Mesothelial cell of epicardium (in vitro differentiated cells): ENCODE data around the gene EML1. TPM values are rescaled to one million over a fixed set of nuclear protein-coding genes. Genes with fewer than 3 reads are reported as not detected.

Experiments used
- DNase-seq, 2 experiments: peaks; one replicate each; pipeline ENCODE4 v3.0.0; 2021; ENCODE audit warnings: low spot score in 2 of 2; ENCODE audit not compliant: unreplicated experiment in 2 of 2
- H3K27ac Mint-ChIP-seq: 2 replicates; pipeline ENCODE4 v1.8.0; 2021; ENCODE audit warnings: mixed read lengths
- H3K27me3 Mint-ChIP-seq: 2 replicates; pipeline ENCODE4 v1.8.0; 2021; ENCODE audit warnings: low read depth, mixed read lengths
- H3K36me3 Mint-ChIP-seq: 2 replicates; pipeline ENCODE4 v1.8.0; 2021; ENCODE audit warnings: mixed read lengths
- H3K4me1 Mint-ChIP-seq: 2 replicates; pipeline ENCODE4 v1.8.0; 2021; ENCODE audit warnings: mixed read lengths
- H3K4me3 Mint-ChIP-seq: 2 replicates; pipeline ENCODE4 v1.8.0; 2021; ENCODE audit warnings: mild to moderate bottlenecking, moderate library complexity, mixed read lengths
- H3K9me3 Mint-ChIP-seq: 2 replicates; pipeline ENCODE4 v1.8.0; 2021; ENCODE audit warnings: mixed read lengths
- total RNA-seq: library from RNA; stranded (reverse); gene quantifications from 3 replicates; pipeline ENCODE4 v1.2.1, GENCODE V29; 2021
- TF ChIP-seq, protein P1 (sequence below): fragments of 200-600 bp; sonication (generic); IDR thresholded peaks from one replicate; pipeline ENCODE4 v1.5.0; 2021; ENCODE audit warnings: antibody characterized with exemption; ENCODE audit not compliant: unreplicated experiment

Gene EML1
- total RNA-seq, 1 donor from 2014 or later = 18.9 TPM

DNA sequence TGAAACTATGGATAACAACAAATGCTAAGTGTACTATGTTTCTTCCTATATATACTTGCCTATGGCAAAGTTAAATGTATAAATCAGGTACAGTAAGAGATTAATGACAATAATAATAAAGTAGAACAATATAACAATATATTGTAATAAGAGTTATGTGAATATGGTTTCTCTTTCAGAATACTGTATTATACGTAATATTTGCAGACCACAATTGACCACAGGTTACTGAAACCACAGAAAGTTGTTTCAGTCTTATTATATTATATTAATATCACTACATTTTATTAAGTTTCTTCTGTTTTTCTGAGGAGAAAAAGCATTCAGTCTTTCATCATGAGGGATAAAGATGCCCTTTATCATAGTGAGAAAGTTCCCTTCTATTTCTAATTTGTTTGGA is 131.2 kb downstream of the EML1 start:
- H3K9me3 Mint-ChIP-seq = peaks cover 7% of the 10 kb centered on the region
- H3K27me3 Mint-ChIP-seq = no peaks in the 10 kb centered on the region
- no peaks in the 10 kb centered on the region for H3K4me1 Mint-ChIP-seq
- no peak overlapping the region for H3K27ac Mint-ChIP-seq
- DNase-seq = no peak
- H3K4me3 Mint-ChIP-seq = no peak overlapping the region
- TF ChIP-seq, protein P1, sequence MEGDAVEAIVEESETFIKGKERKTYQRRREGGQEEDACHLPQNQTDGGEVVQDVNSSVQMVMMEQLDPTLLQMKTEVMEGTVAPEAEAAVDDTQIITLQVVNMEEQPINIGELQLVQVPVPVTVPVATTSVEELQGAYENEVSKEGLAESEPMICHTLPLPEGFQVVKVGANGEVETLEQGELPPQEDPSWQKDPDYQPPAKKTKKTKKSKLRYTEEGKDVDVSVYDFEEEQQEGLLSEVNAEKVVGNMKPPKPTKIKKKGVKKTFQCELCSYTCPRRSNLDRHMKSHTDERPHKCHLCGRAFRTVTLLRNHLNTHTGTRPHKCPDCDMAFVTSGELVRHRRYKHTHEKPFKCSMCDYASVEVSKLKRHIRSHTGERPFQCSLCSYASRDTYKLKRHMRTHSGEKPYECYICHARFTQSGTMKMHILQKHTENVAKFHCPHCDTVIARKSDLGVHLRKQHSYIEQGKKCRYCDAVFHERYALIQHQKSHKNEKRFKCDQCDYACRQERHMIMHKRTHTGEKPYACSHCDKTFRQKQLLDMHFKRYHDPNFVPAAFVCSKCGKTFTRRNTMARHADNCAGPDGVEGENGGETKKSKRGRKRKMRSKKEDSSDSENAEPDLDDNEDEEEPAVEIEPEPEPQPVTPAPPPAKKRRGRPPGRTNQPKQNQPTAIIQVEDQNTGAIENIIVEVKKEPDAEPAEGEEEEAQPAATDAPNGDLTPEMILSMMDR = no peak
- H3K36me3 Mint-ChIP-seq = peaks cover 32% of the 10 kb centered on the region

DNA sequence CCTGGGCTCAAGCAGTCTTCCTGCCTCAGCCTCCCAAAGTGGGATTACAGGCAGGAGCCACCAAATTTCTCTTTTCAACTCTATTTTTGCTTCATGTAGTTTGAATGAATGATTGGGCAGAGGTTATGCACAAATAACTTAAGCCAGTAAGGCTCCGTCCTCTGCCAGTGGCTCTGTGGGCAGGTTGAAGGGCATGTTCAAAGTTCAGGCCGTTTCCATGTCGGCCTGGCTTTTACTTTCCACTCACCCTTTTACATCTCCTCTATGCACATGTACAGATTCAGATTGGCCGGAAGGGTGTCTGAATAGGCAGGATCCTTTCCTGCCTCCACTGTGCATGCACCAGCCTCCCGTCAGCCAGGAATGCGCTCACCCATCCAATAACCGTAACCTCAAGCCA is 132.3 kb downstream of the EML1 start:
- H3K27ac Mint-ChIP-seq = no peak overlapping the region

GRCh38 chr14:99928963-99929362 is 135.8 kb downstream of the EML1 start:
- no peak for DNase-seq
- Mint-ChIP-seq H3K4me3 (no peak overlapping the region), H3K27ac (no peak overlapping the region), H3K9me3 (peaks cover 7% of the 10 kb centered on the region), H3K27me3 (no peaks in the 10 kb centered on the region), H3K4me1 (peaks cover 6% of the 10 kb centered on the region), H3K36me3 (peaks cover 15% of the 10 kb centered on the region)
- TF ChIP-seq, protein P1 = no peak

More for the DNA sequence above, 132.3 kb downstream of the EML1 start:
- Mint-ChIP-seq H3K9me3 (peaks cover 7% of the 10 kb centered on the region), H3K27me3 (no peaks in the 10 kb centered on the region), H3K4me3 (no peak overlapping the region), H3K36me3 (peaks cover 32% of the 10 kb centered on the region), H3K4me1 (peaks cover 2% of the 10 kb centered on the region)
- TF ChIP-seq, protein P1 = no peak
- no peak for DNase-seq

- no peak for DNase-seq
- H3K9me3 Mint-ChIP-seq = peaks cover 7% of the 10 kb centered on the region
- H3K4me3 Mint-ChIP-seq = no peak overlapping the region
- peaks cover 6% of the 10 kb centered on the region for H3K4me1 Mint-ChIP-seq
- no peaks in the 10 kb centered on the region for H3K27me3 Mint-ChIP-seq
- H3K36me3 Mint-ChIP-seq = peaks cover 15% of the 10 kb centered on the region
- no peak overlapping the region for H3K27ac Mint-ChIP-seq
- TF ChIP-seq, protein P1 = no peak
These were observed 136.4 kb downstream of the EML1 start for GRCh38 chr14:99929601-99930000.

DNA sequence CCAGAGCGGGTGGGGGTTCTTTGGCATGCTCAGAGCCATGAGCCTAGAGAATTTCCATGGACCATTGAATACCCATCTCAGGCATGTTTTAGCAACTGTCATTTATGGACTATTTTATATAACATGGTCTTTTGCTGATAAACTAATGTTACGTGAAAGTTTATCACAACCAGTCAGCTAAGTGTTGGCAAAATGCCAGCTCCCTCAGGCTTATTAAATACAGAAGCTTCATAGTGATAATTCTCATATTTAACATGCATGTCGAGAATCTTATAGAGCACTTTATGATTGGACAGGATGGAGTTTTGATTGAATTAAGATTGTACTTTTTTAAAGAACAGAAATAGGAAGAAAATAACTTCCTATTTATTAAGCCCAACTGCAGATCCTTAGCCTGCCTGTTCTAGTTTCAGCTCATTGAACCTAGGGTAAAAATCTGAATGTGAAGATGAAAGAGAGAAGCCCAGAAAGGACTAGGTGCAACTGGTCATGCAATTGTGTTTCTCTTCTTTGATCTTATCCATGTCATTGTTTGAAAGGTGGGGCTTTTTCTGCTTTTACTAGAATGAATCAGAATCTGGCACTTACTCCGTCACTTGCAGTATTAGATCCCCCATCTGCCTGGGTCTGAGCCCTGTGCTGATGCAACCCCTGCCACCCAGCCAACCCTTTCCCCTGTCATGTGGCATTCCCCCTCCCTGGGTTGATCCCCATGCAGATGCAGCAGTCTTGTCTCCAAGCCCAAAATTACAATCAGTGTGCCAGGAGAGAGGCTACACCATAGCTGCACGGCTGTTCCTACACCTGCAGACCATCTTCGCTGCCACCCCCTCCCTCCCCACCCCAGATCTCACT is 137.4 kb downstream of the EML1 start:
- no peak overlapping the region for H3K27ac Mint-ChIP-seq
- DNase-seq = no peak
- peaks cover 7% of the 10 kb centered on the region for H3K9me3 Mint-ChIP-seq
- TF ChIP-seq, protein P1 = no peak
- no peaks in the 10 kb centered on the region for H3K27me3 Mint-ChIP-seq
- H3K4me1 Mint-ChIP-seq = peaks cover 6% of the 10 kb centered on the region
- peaks cover 13% of the 10 kb centered on the region for H3K36me3 Mint-ChIP-seq
- no peak overlapping the region for H3K4me3 Mint-ChIP-seq
